ENCODE measurements around the gene UGT1A1. TPM values are rescaled to one million over a fixed set of nuclear protein-coding genes. Genes with fewer than 3 reads are reported as not detected.

Gene UGT1A1
- total and polyA plus RNA-seq, 2 donors (not counting 1 experiment from before 2014, with no cell fraction given), result not detected

DNA sequence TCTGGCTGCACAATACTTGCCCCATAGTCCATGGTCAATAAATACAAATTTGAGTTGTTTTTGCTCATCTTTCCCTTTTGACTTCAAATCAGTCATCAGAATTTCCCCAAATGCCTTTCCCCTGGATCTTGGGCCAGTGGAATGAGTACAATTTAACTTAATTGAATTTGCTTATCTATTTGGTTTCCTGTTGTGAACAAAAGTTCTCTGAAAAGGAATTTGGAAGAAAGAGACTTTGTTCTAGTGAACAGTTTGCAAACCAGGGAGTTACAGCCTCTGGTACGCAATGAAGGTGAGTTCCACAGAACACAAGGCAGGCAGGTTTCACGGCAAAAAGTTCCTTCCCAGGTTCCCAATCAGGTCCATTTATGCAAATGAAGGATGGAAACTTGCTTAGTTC is 1.2 kb upstream of the UGT1A1 start:
- H4K20me1 ChIP-seq (ENCODE audit: control insufficient read depth, insufficient read depth, low read length, poor library complexity, severe bottlenecking), result no peaks in the 10 kb centered on the region
- no peaks in the 10 kb centered on the region for H3K79me2 ChIP-seq (ENCODE audit: control insufficient read depth, insufficient read depth, low read length)
- intact Hi-C loops (cut with micrococcal nuclease), result no loop called here
- H3K4me3 Mint-ChIP-seq, result no peak overlapping the region
- H3K9ac ChIP-seq (ENCODE audit: low read length), result no peak overlapping the region
- ChIA-PET POLR2A (no interaction called here), CTCF (no interaction called here)
- H2AFZ ChIP-seq (ENCODE audit: insufficient read depth, low read depth, low read length, poor library complexity, severe bottlenecking), result no peak overlapping the region
- no peak for DNase-seq
- H3K27me3 Mint-ChIP-seq, result peaks cover 26% of the 10 kb centered on the region
- TF ChIP-seq CTCF (IDR thresholded peaks at IDR 0.05) (no peak), EZH2 (IDR thresholded peaks at IDR 0.05; ENCODE audit: borderline replicate concordance, insufficient read depth, low read depth, low read length, poor library complexity, severe bottlenecking) (no peak)
- H3K4me2 ChIP-seq (replicated peaks; ENCODE audit: low read depth, low read length, poor library complexity, severe bottlenecking), result no peak overlapping the region
- H3K4me1 Mint-ChIP-seq, result no peaks in the 10 kb centered on the region
- 95% methylated on average over 2 of the region's 2 CpGs for WGBS (ENCODE audit: insufficient coverage)
- no peaks in the 10 kb centered on the region for H3K9me3 Mint-ChIP-seq (ENCODE audit: insufficient read depth)
- no peak overlapping the region for H3K27ac ChIP-seq (ENCODE audit: low read length in 2 of 2)
- peaks cover 0 to 7% (median 0%) of the 10 kb centered on the region in 3 donors for H3K9me3 ChIP-seq (ENCODE audit: control extremely low read depth in 1 of 3, control insufficient read depth in 2 of 3, insufficient read depth in 1 of 3, low read length in 2 of 3)
- peaks cover 0 to 4% (median 0%) of the 10 kb centered on the region in 4 experiments for H3K27me3 ChIP-seq (replicated peaks in 1 of 4; ENCODE audit: control extremely low read depth in 1 of 4, control insufficient read depth in 3 of 4, insufficient read depth in 4 of 4, low read length in 3 of 4)
- H3K4me3 ChIP-seq (ENCODE audit: control extremely low read depth in 1 of 5, extremely low read depth in 1 of 5, insufficient read depth in 1 of 5, low read depth in 2 of 5, low read length in 4 of 5), result no peak overlapping the region
- no peaks in the 10 kb centered on the region for H3K4me1 ChIP-seq (ENCODE audit: control insufficient read depth in 2 of 2, insufficient read depth in 2 of 2, low read length in 2 of 2)
- ATAC-seq (ENCODE audit: low read depth), result no peak
- no peak overlapping the region for H3K27ac Mint-ChIP-seq
- H3K36me3 ChIP-seq (replicated peaks in 1 of 2; ENCODE audit: control extremely low read depth in 1 of 2, control insufficient read depth in 1 of 2, extremely low read depth in 1 of 2, insufficient read depth in 2 of 2, low read length in 1 of 2), result no peaks in the 10 kb centered on the region

DNA sequence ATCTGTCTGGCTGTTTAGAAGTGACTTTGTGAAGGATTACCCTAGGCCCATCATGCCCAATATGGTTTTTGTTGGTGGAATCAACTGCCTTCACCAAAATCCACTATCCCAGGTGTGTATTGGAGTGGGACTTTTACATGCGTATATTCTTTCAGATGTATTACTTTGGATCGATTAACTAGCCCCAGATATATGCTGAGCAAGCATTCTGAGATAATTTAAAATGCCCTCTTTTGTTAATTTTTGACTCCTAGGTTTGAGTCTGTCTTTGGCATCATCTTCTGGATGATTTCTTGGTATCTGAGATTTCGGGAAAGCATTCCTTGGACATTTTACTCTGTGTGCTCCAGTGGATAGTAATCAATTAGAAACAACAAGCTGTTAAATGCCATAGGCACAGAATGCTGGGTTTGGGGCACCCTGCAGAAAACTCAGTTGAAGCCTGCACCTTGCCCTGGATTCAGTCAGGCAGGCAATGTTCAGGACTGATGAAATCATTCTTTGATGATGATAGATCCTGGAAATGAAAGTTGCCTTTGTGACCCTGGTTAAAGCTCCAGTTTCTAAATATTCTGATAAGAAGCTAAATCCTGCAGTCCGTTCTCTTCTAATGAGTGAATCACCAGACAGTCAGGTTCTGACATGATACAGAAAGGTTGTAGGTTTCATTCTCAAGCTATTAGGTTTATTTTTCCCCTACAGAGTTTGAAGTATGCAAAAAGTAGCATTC is 1.1 kb downstream of the UGT1A1 start:
- H3K9me3 Mint-ChIP-seq (ENCODE audit: insufficient read depth), result peaks cover 2% of the 10 kb centered on the region
- no peak for ATAC-seq (ENCODE audit: low read depth)
- 93% methylated on average over 2 of the region's 4 CpGs for WGBS (ENCODE audit: insufficient coverage)

More for the DNA sequence above, 1.1 kb downstream of the UGT1A1 start:
- POLR2A ChIA-PET, result no interaction called here
- H4K20me1 ChIP-seq (ENCODE audit: control insufficient read depth, insufficient read depth, low read length, poor library complexity, severe bottlenecking), result no peaks in the 10 kb centered on the region
- H3K79me2 ChIP-seq (ENCODE audit: control insufficient read depth, insufficient read depth, low read length), result no peaks in the 10 kb centered on the region
- H3K4me1 Mint-ChIP-seq, result no peaks in the 10 kb centered on the region
- H2AFZ ChIP-seq (ENCODE audit: insufficient read depth, low read depth, low read length, poor library complexity, severe bottlenecking), result no peak overlapping the region
- no peak overlapping the region for H3K27ac Mint-ChIP-seq
- no peak for DNase-seq
- peaks cover 39% of the 10 kb centered on the region for H3K27me3 Mint-ChIP-seq
- no peak overlapping the region for H3K4me3 Mint-ChIP-seq
- H3K4me2 ChIP-seq (replicated peaks; ENCODE audit: low read depth, low read length, poor library complexity, severe bottlenecking), result no peak overlapping the region
- H3K27ac ChIP-seq (ENCODE audit: low read length in 2 of 2), result no peak overlapping the region
- intact Hi-C loops (cut with micrococcal nuclease), result no loop called here
- CTCF ChIA-PET, result no interaction called here
- H3K9ac ChIP-seq (ENCODE audit: low read length), result no peak overlapping the region
- H3K27me3 ChIP-seq (replicated peaks in 1 of 4; ENCODE audit: control extremely low read depth in 1 of 4, control insufficient read depth in 3 of 4, insufficient read depth in 4 of 4, low read length in 3 of 4), result peaks cover 0 to 4% (median 0%) of the 10 kb centered on the region in 4 experiments
- no peak for TF ChIP-seq EZH2 (IDR thresholded peaks at IDR 0.05; ENCODE audit: borderline replicate concordance, insufficient read depth, low read depth, low read length, poor library complexity, severe bottlenecking)
- no peak for TF ChIP-seq CTCF (IDR thresholded peaks at IDR 0.05)
- no peaks in the 10 kb centered on the region for H3K9me3 ChIP-seq (ENCODE audit: control extremely low read depth in 1 of 3, control insufficient read depth in 2 of 3, insufficient read depth in 1 of 3, low read length in 2 of 3)
- H3K4me1 ChIP-seq (ENCODE audit: control insufficient read depth in 2 of 2, insufficient read depth in 2 of 2, low read length in 2 of 2), result no peaks in the 10 kb centered on the region
- no peaks in the 10 kb centered on the region for H3K36me3 ChIP-seq (replicated peaks in 1 of 2; ENCODE audit: control extremely low read depth in 1 of 2, control insufficient read depth in 1 of 2, extremely low read depth in 1 of 2, insufficient read depth in 2 of 2, low read length in 1 of 2)
- no peak overlapping the region for H3K4me3 ChIP-seq (ENCODE audit: control extremely low read depth in 1 of 5, extremely low read depth in 1 of 5, insufficient read depth in 1 of 5, low read depth in 2 of 5, low read length in 4 of 5)
